ENCODE results near the gene TMBIM4.

The TMBIM4 gene

GRCh38 chr12:66085998-66086397 lies 83.8 kb downstream of the TMBIM4 start:
- no peak for FAIRE-seq
